ENCODE results near the gene STEAP1B. TPM values are rescaled to one million over a fixed set of nuclear protein-coding genes. Genes with fewer than 3 reads are reported as not detected.

The STEAP1B gene
- total RNA-seq, 1 donor from 2014 or later, result 9.5 TPM

DNA sequence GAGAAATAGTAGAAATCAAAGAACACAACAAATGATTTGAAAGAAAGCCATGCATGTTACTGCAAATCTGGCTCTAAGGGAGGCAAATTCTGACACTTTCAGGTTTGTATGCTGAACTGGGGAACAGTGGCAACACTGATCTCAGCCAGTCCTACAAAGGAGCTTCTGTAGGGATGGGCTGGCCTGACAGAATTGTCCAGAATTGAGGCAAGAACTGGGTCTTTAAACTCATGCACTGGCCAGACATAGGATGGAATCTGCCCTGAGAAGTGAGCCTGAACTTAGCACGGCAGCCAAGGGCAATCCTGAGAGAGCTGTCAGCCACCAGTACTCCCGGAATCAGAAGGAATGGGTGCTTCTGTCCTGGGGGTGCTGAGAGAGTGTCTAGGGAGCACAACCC is 72.1 kb downstream of the STEAP1B start:
- no peaks in the 10 kb centered on the region for H3K27me3 Mint-ChIP-seq (ENCODE audit: low read depth)
- H3K4me1 Mint-ChIP-seq, result peaks cover 4% of the 10 kb centered on the region
- H3K27ac Mint-ChIP-seq (ENCODE audit: unreplicated experiment), result no peak overlapping the region
- TF ChIP-seq, protein P1, sequence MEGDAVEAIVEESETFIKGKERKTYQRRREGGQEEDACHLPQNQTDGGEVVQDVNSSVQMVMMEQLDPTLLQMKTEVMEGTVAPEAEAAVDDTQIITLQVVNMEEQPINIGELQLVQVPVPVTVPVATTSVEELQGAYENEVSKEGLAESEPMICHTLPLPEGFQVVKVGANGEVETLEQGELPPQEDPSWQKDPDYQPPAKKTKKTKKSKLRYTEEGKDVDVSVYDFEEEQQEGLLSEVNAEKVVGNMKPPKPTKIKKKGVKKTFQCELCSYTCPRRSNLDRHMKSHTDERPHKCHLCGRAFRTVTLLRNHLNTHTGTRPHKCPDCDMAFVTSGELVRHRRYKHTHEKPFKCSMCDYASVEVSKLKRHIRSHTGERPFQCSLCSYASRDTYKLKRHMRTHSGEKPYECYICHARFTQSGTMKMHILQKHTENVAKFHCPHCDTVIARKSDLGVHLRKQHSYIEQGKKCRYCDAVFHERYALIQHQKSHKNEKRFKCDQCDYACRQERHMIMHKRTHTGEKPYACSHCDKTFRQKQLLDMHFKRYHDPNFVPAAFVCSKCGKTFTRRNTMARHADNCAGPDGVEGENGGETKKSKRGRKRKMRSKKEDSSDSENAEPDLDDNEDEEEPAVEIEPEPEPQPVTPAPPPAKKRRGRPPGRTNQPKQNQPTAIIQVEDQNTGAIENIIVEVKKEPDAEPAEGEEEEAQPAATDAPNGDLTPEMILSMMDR (conservative IDR thresholded peaks at IDR 0.05), result no peak
- H3K4me3 Mint-ChIP-seq, result no peak overlapping the region
- H3K36me3 Mint-ChIP-seq (ENCODE audit: low read depth), result peaks cover 2% of the 10 kb centered on the region
- no peak for DNase-seq (ENCODE audit: low read depth, low spot score)
- H3K9me3 Mint-ChIP-seq, result peaks cover 3% of the 10 kb centered on the region

DNA sequence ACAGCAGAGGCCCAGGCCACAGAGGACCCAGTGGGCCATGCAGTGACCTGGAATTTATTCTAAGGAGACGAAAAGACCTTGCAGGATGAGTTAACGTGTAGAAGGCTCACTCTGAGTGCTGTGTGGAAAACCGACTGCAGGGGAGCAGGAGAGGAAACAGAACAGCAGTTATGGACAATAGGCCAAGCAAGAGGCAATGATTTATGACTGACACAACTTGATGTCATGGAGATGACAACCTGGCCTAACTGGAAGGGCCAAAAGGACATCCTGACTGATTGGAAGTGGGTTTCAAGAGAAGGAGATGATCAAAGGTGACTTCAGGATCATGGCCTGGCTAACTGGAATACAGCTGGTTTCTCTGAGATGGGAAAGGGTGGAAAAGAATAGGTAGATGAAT is 72.9 kb downstream of the STEAP1B start:
- H3K4me1 Mint-ChIP-seq, result no peaks in the 10 kb centered on the region
- DNase-seq (ENCODE audit: low read depth, low spot score), result no peak
- H3K27ac Mint-ChIP-seq (ENCODE audit: unreplicated experiment), result no peak overlapping the region
- no peak overlapping the region for H3K4me3 Mint-ChIP-seq
- no peaks in the 10 kb centered on the region for H3K9me3 Mint-ChIP-seq
- TF ChIP-seq, protein P1 (conservative IDR thresholded peaks at IDR 0.05), result no peak
- no peaks in the 10 kb centered on the region for H3K27me3 Mint-ChIP-seq (ENCODE audit: low read depth)
- H3K36me3 Mint-ChIP-seq (ENCODE audit: low read depth), result peaks cover 2% of the 10 kb centered on the region

DNA sequence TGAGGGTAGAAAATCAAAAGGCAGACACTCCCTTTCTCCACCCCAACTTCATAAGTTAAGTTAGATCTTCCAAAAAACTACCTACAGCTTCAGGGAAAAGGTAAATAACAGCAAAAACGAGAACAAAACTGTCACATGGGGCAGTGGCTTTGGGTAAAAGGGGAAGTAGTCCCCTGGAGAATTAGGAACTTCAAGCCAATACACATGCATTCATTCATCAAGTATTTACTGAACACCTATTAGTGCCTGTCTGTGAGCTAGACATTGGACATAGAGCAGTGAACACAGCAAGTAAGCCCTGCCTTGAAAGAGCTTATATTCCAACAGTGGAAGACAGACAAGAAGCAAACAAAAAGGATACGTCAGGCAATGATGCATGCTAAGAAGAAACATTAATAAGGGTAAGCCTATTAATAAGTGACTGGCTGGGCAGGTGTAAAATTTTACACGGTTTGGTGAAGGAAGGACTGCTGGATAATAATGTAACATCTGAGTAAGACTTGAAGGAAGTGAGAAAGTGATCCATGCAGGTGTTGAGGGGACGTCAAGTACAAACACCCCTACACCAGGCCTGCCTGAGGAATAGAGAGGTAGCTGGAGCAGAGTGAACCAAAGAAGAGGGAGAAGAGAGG is 73.4 kb downstream of the STEAP1B start:
- Mint-ChIP-seq H3K4me1 (no peaks in the 10 kb centered on the region), H3K9me3 (no peaks in the 10 kb centered on the region), H3K27ac (ENCODE audit: unreplicated experiment) (no peak overlapping the region), H3K36me3 (ENCODE audit: low read depth) (peaks cover 2% of the 10 kb centered on the region), H3K4me3 (no peak overlapping the region), H3K27me3 (ENCODE audit: low read depth) (no peaks in the 10 kb centered on the region)
- DNase-seq (ENCODE audit: low read depth, low spot score), result no peak
- TF ChIP-seq, protein P1 (conservative IDR thresholded peaks at IDR 0.05), result no peak

DNA sequence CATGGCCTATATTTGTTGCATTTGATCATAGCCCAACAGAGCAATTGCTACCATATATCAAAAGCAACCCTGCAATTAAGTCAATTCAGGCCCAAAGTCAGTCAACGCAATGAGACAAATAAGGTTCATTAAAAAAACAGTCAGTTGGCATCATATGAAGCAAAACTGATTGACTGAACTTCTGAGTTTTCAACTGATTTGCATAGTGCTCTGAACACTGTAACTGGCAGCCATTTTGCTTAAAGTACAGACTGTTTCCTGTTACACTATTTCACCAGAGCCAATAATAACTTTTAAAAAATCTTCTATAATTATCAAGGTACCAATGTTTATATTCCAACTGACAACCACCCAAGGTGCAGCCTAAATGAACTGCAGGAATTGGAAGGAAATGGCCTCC is 74.6 kb downstream of the STEAP1B start:
- no peak overlapping the region for H3K27ac Mint-ChIP-seq (ENCODE audit: unreplicated experiment)
- H3K4me1 Mint-ChIP-seq, result no peaks in the 10 kb centered on the region
- H3K27me3 Mint-ChIP-seq (ENCODE audit: low read depth), result no peaks in the 10 kb centered on the region
- no peaks in the 10 kb centered on the region for H3K9me3 Mint-ChIP-seq
- peaks cover 2% of the 10 kb centered on the region for H3K36me3 Mint-ChIP-seq (ENCODE audit: low read depth)
- DNase-seq (ENCODE audit: low read depth, low spot score), result no peak
- no peak overlapping the region for H3K4me3 Mint-ChIP-seq
- TF ChIP-seq, protein P1 (conservative IDR thresholded peaks at IDR 0.05), result no peak

DNA sequence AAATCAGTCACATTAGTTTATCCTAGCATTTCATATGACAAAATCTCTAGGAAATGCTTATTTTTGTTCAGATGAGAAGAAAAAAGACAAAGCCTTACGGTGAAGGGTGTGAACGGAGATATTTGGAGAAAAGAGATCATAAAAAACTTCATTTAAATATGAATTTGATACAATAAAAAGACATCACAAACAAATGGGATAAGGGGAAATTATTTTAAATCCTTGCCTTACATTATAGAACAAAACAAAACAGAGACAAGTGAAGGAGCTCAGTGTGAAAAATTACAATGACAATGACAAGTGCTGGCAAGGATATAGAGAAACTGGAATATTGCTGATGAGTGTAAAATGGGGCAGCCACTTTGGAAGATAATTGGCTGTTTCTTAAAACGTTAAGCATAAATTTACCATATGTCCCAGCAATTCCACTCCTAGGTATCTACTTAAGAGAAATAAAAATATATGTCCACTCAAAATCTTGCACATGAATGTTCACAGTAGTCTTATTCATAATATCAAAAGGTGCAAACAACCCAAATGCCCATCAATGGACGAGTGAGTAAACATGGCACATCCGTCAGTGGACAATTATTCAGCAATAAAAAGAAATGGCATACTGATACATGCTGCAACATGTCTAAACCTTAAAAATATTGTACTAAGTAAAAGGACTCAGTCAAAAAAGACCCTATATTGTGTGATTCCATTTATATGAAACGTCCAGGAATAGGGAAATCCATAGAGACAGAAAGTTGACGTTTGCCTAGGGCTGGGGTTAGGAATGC is 77.0 kb downstream of the STEAP1B start:
- Mint-ChIP-seq H3K4me3 (no peak overlapping the region), H3K36me3 (ENCODE audit: low read depth) (peaks cover 5% of the 10 kb centered on the region), H3K4me1 (no peaks in the 10 kb centered on the region), H3K27ac (ENCODE audit: unreplicated experiment) (no peak overlapping the region), H3K9me3 (no peaks in the 10 kb centered on the region), H3K27me3 (ENCODE audit: low read depth) (no peaks in the 10 kb centered on the region)
- TF ChIP-seq, protein P1 (conservative IDR thresholded peaks at IDR 0.05), result no peak
- DNase-seq (ENCODE audit: low read depth, low spot score), result no peak

All from neural crest cell (in vitro differentiated cells).